Aorta (tissue), 5 donors: ENCODE data around the gene PTPRK. TPM values are rescaled to one million over a fixed set of nuclear protein-coding genes. Genes with fewer than 3 reads are reported as not detected.

Experiments
- ATAC-seq: fragments of 200-7000 bp; cut with Tn5 transposase; one replicate; pipeline ENCODE4 v1.9.1; 2022; ENCODE audit warnings: moderate library complexity; ENCODE audit not compliant: low FRiP score
- DNase-seq, 2 donors: peaks; one replicate each; pipeline ENCODE4 v3.0.0-alpha.2; 2020
- H3K27ac ChIP-seq, 2 donors: one replicate each; pipeline ENCODE4 v1.5.1; 2013; ENCODE audit warnings: low read length in 2 of 2, mild to moderate bottlenecking in 2 of 2, moderate library complexity in 2 of 2, control low read depth in 1 of 2, inconsistent platforms in 1 of 2, low read depth in 1 of 2
- H3K27me3 ChIP-seq, 2 donors: one replicate each; pipeline ENCODE4 v1.6.1; 2013; ENCODE audit warnings: control low read depth in 1 of 2, low read length in 1 of 2, mild to moderate bottlenecking in 1 of 2, moderate library complexity in 1 of 2; ENCODE audit not compliant: insufficient read depth in 2 of 2, control insufficient read depth in 1 of 2
- H3K36me3 ChIP-seq, 2 donors: one replicate each; pipeline ENCODE4 v1.6.1; 2013; ENCODE audit warnings: control low read depth in 1 of 2, low read length in 1 of 2, mild to moderate bottlenecking in 1 of 2; ENCODE audit not compliant: insufficient read depth in 2 of 2, control insufficient read depth in 1 of 2
- H3K4me1 ChIP-seq, 2 donors: one replicate each; pipeline ENCODE4 v1.6.1; 2013; ENCODE audit warnings: low read length in 2 of 2, control low read depth in 1 of 2, mild to moderate bottlenecking in 1 of 2, moderate library complexity in 1 of 2; ENCODE audit not compliant: insufficient read depth in 2 of 2, control insufficient read depth in 1 of 2
- H3K4me3 ChIP-seq, 2 donors: one replicate each; pipeline ENCODE4 v1.5.1; 2013; ENCODE audit warnings: low read length in 2 of 2, control low read depth in 1 of 2, mild to moderate bottlenecking in 1 of 2
- H3K9me3 ChIP-seq: one replicate; pipeline ENCODE4 v1.6.1; 2013; ENCODE audit warnings: mild to moderate bottlenecking, low read length; ENCODE audit not compliant: control insufficient read depth
- WGBS, 2 donors: extraction: QIAGEN DNeasy Blood & Tissue Kit; methylation state at CpG; one replicate each; pipeline ENCODE4 v1.1.7; 2013; 5-methylcytosine and 5-hydroxymethylcytosine counted together
- intact Hi-C, 2 donors: fragments of 100-400 bp; cut with DNase I; formaldehyde crosslinking; loops; one replicate each; pipeline versions ENCODE4 v1.14.2 to v1.15.0; 2022
- polyA plus RNA-seq, 2 donors: library from polyadenylated mRNA; stranded (reverse); fragments of 200-250 nt; gene quantifications; one replicate each; pipeline ENCODE4 v1.2.3, GENCODE V29; 2013
- total RNA-seq, 2 donors: library from RNA; stranded (reverse); fragmentation: NEBNext Ultra II Directional; extraction: Animal tissue kit (Norgen Biotek cat#: 25700); gene quantifications; one replicate each; pipeline ENCODE4 v1.2.1, GENCODE V29; 2021
- donor health status: healthy with polysubstance abuse.
- donor health status: Bipolar disorder and iron deficiency.
- donor health status: DM: no; HTN: no; CAD: no.
- donor health status: DM: no; HTN: no; CAD: no.
- donor health status: DM: yes; HTN: yes; CAD: no.

Gene PTPRK
- total and polyA plus RNA-seq, 4 donors, result 3.9 to 50.6 (median 24.9) TPM

DNA sequence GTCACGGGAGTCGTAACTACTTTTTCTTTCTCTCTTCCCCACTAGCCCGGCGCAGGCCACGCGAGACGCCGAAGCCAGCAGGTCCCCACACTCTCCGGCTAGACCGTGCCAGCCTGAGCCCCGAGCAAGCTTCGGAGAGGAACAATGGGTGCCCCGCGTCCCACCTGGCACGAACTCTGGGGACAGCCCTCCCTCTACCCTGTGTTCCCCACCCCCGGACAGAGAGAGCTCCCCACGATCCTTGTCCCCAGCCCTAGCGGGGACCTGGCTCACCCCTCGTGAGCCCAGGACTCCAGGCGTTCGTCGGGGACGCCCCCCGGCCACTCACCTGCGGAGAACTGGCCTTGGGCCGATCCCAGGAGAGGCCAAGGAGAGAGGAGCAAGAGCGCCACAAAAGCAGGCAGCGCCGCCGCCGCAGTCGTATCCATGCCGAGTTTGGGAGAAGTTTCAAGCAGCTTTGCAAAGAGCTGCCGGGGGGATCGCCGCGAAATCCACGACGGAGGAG lies 416 bp downstream of the PTPRK start:
- WGBS, 2 donors, result 0% methylated on average over 39 of the region's 39 CpGs
- H3K27me3 ChIP-seq, result no peaks in the 10 kb centered on the region
- intact Hi-C loops, result loop anchor here (5.0 to 10.0 kb wide), 2 partner anchors 98 to 665 kb away; no protein-coding TSS in a partner anchor
- ATAC-seq (peak; percentile 71), DNase-seq (peak in 1 of 2 donors; percentile 64)
- peaks cover 0 to 3% of the 10 kb centered on the region in 2 donors for H3K4me1 ChIP-seq
- no peaks in the 10 kb centered on the region for H3K9me3 ChIP-seq
- H3K36me3 ChIP-seq, result no peaks in the 10 kb centered on the region
- H3K4me3 ChIP-seq, result peak overlapping the region; percentile 68 to 88
- peak overlapping the region; percentile 80 to 91 for H3K27ac ChIP-seq

GRCh38 chr6:128519132-128519930 lies 1.1 kb downstream of the PTPRK start:
- H3K27me3 ChIP-seq, result no peaks in the 10 kb centered on the region
- H3K9me3 ChIP-seq, result no peaks in the 10 kb centered on the region
- peak overlapping the region; percentile 68 to 88 for H3K4me3 ChIP-seq
- ATAC-seq (peak; percentile 73), DNase-seq (peak; percentile 62 to 80)
- peaks cover 0 to 3% of the 10 kb centered on the region in 2 donors for H3K4me1 ChIP-seq
- peak overlapping the region in 1 of 2 donors; percentile 91 for H3K27ac ChIP-seq
- WGBS, 2 donors, result 0 to 1% methylated on average over 46 of the region's 46 CpGs
- intact Hi-C loops, result loop anchor here in 1 of 2 donors (5.0 kb wide), 1 partner anchor 97 kb away; no protein-coding TSS in a partner anchor
- no peaks in the 10 kb centered on the region for H3K36me3 ChIP-seq

DNA sequence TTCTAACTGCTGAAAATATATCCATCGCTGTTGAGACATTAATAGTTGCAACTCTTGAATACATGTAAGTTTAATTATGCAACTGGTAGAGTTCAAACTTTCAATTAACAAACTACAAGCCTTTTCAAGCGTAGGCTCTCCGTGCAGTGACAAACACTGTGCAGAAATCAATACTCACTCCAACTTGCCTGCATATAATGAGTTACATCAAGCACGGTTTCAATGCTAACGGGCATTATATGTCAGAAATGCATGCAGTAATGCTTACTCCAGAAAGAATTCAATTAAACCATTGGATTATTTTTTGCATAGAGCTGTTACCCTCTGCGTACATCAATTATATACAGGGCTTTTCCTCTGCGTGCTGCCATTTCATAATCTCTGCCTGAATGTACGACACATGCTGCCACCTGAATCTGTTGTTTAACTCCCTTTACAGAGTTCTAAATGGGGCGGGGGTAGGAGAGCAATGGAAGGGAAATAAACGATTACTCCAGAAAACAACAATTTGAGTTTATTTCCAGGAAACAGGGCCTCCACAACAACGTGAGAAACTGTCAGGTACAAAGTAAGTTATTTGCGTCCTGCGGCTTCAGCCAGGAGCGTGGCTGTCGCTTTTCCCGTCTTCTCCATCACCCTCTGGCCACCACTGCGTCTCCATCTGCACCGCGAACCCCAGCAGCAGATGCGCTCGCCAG lies 1.8 kb downstream of the PTPRK start:
- DNase-seq, result peak in 1 of 2 donors; percentile 83
- intact Hi-C loops, result loop anchor here in 1 of 2 donors (5.0 kb wide), 1 partner anchor 96 kb away; no protein-coding TSS in a partner anchor
- peaks cover 0 to 3% of the 10 kb centered on the region in 2 donors for H3K4me1 ChIP-seq

GRCh38 chr6:128517124-128517523 lies 3.3 kb downstream of the PTPRK start:
- intact Hi-C loops, result loop anchor here in 1 of 2 donors (5.0 kb wide), 1 partner anchor 95 kb away; no protein-coding TSS in a partner anchor
- ATAC-seq (no peak), DNase-seq (no peak)
- H3K4me1 ChIP-seq, result peaks cover 0 to 3% of the 10 kb centered on the region in 2 donors
- no peaks in the 10 kb centered on the region for H3K9me3 ChIP-seq
- H3K27ac ChIP-seq, result no peak overlapping the region
- no peak overlapping the region for H3K4me3 ChIP-seq
- H3K27me3 ChIP-seq, result no peaks in the 10 kb centered on the region
- WGBS, 2 donors, result 96 to 99% methylated on average over 2 of the region's 2 CpGs
- no peaks in the 10 kb centered on the region for H3K36me3 ChIP-seq

More for the DNA sequence above, 1.8 kb downstream of the PTPRK start:
- Histone ChIP-seq H3K9me3 (no peaks in the 10 kb centered on the region), H3K36me3 (no peaks in the 10 kb centered on the region), H3K4me3 (peak overlapping the region; percentile 68 to 88), H3K27ac (no peak overlapping the region), H3K27me3 (no peaks in the 10 kb centered on the region)
- ATAC-seq, result no peak
- WGBS, 2 donors, result 20 to 23% methylated on average over 21 of the region's 21 CpGs

- H3K36me3 ChIP-seq, result no peaks in the 10 kb centered on the region
- intact Hi-C loops, result loop anchor here in 1 of 2 donors (5.0 kb wide), 1 partner anchor 94 kb away; no protein-coding TSS in a partner anchor
- ATAC-seq (no peak), DNase-seq (no peak)
- no peak overlapping the region for H3K27ac ChIP-seq
- 78 to 87% methylated on average over 1 of the region's 1 CpG for WGBS, 2 donors
- H3K4me1 ChIP-seq, result peaks cover 0 to 3% of the 10 kb centered on the region in 2 donors
- no peaks in the 10 kb centered on the region for H3K9me3 ChIP-seq
- H3K27me3 ChIP-seq, result no peaks in the 10 kb centered on the region
- H3K4me3 ChIP-seq, result no peak overlapping the region
These were observed 3.9 kb downstream of the PTPRK start for GRCh38 chr6:128516514-128516898.

DNA sequence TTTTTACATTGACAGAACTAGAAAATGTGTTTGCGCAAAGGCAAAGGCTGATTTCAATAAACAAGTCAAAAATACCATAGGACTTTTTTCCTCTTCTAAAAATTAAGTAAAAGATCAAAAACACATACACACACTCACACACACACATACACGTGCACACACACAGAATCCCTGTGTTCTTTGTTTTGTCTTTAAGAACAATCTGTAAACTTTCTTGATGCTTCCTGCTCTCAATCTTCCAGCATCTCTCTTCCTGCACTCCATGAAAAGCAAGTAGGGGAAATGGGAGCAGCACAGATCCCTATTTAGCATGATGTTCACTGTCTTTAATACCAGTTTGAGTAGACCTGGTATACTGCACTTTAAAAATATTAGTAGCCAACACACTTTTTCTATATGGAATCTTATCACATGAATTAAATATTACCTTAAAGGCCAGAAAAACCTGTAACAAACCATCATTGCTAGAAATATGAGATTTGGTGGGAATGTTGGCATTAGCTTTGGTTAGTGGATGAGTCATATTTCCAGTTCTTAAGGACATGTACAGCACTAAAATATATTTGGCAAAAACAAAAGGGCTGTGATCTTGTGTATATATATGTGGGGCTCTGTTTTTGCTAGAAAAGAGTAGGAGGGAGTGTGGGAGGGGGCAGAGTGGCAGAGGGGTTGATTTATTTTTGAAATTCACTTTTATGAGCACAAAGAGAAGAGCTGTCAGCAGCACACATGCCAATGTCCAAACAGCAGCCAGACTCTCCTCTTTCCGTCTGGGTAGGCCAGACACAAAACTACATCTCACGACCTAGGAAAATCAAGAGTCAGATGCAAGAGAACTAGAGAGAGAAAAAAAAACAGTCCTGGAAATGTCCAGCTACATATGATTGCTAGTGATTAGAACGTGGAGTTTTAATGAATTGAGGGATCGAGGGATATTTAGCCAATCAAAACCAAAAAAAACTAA lies 4.6 kb downstream of the PTPRK start:
- Histone ChIP-seq H3K4me3 (no peak overlapping the region), H3K36me3 (no peaks in the 10 kb centered on the region), H3K27me3 (no peaks in the 10 kb centered on the region), H3K4me1 (peaks cover 0 to 3% of the 10 kb centered on the region in 2 donors), H3K9me3 (no peaks in the 10 kb centered on the region), H3K27ac (no peak overlapping the region)
- no peak for DNase-seq
- intact Hi-C loops, result loop anchor here in 1 of 2 donors (5.0 kb wide), 1 partner anchor 94 kb away; no protein-coding TSS in a partner anchor
- no peak for ATAC-seq
- 54 to 58% methylated on average over 6 of the region's 6 CpGs for WGBS, 2 donors

DNA sequence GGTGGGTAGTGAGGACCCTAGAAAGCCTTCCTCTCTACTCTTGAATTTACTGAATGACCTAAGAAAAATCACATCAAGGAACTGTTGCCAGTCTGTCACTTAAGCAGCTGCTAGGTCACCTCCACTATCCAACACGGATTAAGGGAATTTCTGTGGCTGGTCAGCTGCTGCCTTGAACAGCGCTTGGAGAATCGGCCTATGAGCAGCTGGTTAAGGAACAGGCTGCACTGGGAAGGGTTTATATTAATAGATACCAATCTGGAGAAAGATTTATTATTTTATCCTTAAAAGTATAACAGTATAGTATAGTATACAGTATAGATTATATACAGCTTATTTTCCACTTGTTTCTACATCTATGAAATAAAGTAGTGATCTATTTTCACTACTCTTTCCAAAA lies 6.5 kb downstream of the PTPRK start:
- Histone ChIP-seq H3K36me3 (no peaks in the 10 kb centered on the region), H3K9me3 (no peaks in the 10 kb centered on the region), H3K4me3 (no peak overlapping the region), H3K27me3 (no peaks in the 10 kb centered on the region), H3K27ac (no peak overlapping the region), H3K4me1 (peaks cover 0 to 3% of the 10 kb centered on the region in 2 donors)
- ATAC-seq (no peak), DNase-seq (no peak)
- intact Hi-C loops, result no loop called here
- 89 to 95% methylated on average over 3 of the region's 3 CpGs for WGBS, 2 donors

DNA sequence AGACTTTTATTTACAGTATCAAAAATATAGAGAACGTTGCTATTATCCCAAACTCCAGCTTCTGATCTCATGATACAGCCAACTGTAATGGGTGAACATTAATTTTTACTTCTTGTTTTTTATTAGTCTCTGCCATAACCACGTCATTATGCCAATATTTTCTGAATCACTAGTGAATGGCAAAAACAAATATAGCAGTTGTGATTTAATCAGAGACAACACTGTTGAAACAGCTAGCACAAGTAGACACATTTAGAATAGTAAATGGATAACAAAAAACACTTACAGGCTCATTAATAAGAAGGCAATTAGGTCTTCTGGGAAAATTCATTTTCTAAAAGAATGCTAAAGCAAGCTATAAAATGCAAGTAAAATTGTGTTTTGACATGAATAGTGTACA lies 8.1 kb downstream of the PTPRK start:
- Histone ChIP-seq H3K27me3 (no peaks in the 10 kb centered on the region), H3K36me3 (no peaks in the 10 kb centered on the region), H3K9me3 (no peaks in the 10 kb centered on the region), H3K4me1 (peaks cover 3% of the 10 kb centered on the region in 2 donors), H3K4me3 (no peak overlapping the region), H3K27ac (no peak overlapping the region)
- no peak for ATAC-seq
- intact Hi-C loops, result no loop called here
- 76 to 78% methylated on average over 2 of the region's 2 CpGs for WGBS, 2 donors
- DNase-seq, result no peak
